Karpas-422 (cell line): ENCODE results near the gene ZNF304. TPM values are rescaled to one million over a fixed set of nuclear protein-coding genes. Genes with fewer than 3 reads are reported as not detected.

Source experiments
- total RNA-seq: library from RNA; depleted of rRNA; stranded (reverse); fragments of >200 nt; shearing (Covaris generic); gene quantifications from 2 replicates; pipeline ENCODE4 v1.2.3, GENCODE V29; 2014; ENCODE audit warnings: low replicate concordance; rRNA removed

Gene ZNF304
- total RNA-seq, 1 experiment from 2014 or later, result 10.0 TPM

Other genes with a start within 250 kb of the ZNF304 start
- not detected in 2 replicates for gene USP29, start 231.3 kb upstream of the ZNF304 start, total RNA-seq
- not detected in 2 replicates for gene ZIM3, start 206.1 kb upstream of the ZNF304 start, total RNA-seq
- not detected in 2 replicates for gene DUXA, start 183.8 kb upstream of the ZNF304 start, total RNA-seq
- gene ZNF264, start 159.8 kb upstream of the ZNF304 start, total RNA-seq, result 30.0 and 81.8 TPM in 2 replicates
- 2.8 and 6.1 TPM in 2 replicates for gene AURKC, start 120.2 kb upstream of the ZNF304 start, total RNA-seq
- gene ZNF805, start 110.6 kb upstream of the ZNF304 start, total RNA-seq, result 20.5 and 23.6 TPM in 2 replicates
- gene ZNF460, start 70.8 kb upstream of the ZNF304 start, total RNA-seq, result 95.1 and 113 TPM in 2 replicates
- 19.8 and 21.6 TPM in 2 replicates for gene ZNF543, start 30.8 kb upstream of the ZNF304 start, total RNA-seq
- gene TRAPPC2B, start 12.3 kb downstream of the ZNF304 start, total RNA-seq, result 19.5 and 30.0 TPM in 2 replicates
- 3.1 and 6.5 TPM in 2 replicates for gene ZNF547, start 12.3 kb downstream of the ZNF304 start, total RNA-seq
- gene ZNF548, start 38.6 kb downstream of the ZNF304 start, total RNA-seq, result 37.3 and 40.4 TPM in 2 replicates
- gene ZNF17, start 59.9 kb downstream of the ZNF304 start, total RNA-seq, result 17.0 and 19.2 TPM in 2 replicates
- 20.9 and 43.4 TPM in 2 replicates for gene ZNF749, start 84.1 kb downstream of the ZNF304 start, total RNA-seq
- not detected in 2 replicates for gene VN1R1, start 105.9 kb downstream of the ZNF304 start, total RNA-seq
- gene ZNF772, start 126.3 kb downstream of the ZNF304 start, total RNA-seq, result 0.45 and 4.6 TPM in 2 replicates
- gene ZNF419, start 136.5 kb downstream of the ZNF304 start, total RNA-seq, result 4.2 and 5.1 TPM in 2 replicates
- 19.4 and 25.2 TPM in 2 replicates for gene ZNF773, start 148.7 kb downstream of the ZNF304 start, total RNA-seq
- gene ZNF549, start 176.1 kb downstream of the ZNF304 start, total RNA-seq, result 6.7 and 9.8 TPM in 2 replicates
- 5.5 and 5.7 TPM in 2 replicates for gene ZNF550, start 208.6 kb downstream of the ZNF304 start, total RNA-seq
- gene ZNF416, start 227.6 kb downstream of the ZNF304 start, total RNA-seq, result 3.1 and 4.6 TPM in 2 replicates
- 0.11 TPM in 2 replicates for gene ZIK1, start 232.9 kb downstream of the ZNF304 start, total RNA-seq
- 5.2 and 7.7 TPM in 2 replicates for gene ZNF530, start 248.6 kb downstream of the ZNF304 start, total RNA-seq